ENCODE measurements around the gene PNMA1. TPM values are rescaled to one million over a fixed set of nuclear protein-coding genes. Genes with fewer than 3 reads are reported as not detected.
A peak's percentile ranks its signal among the peaks of the same experiment; 100 is the strongest.

PNMA1 gene
- total RNA-seq, 2 donors from 2014 or later: 17.1 to 18.3 TPM

- H3K4me3 ChIP-seq: no peak overlapping the region
- peak overlapping the region in 1 of 2 donors; percentile 25 for H3K27ac ChIP-seq
- DNase-seq (ENCODE audit: low spot score): no peak
Measured at GRCh38 chr14:73722581-73722980, 8.4 kb upstream of the PNMA1 start.

GRCh38 chr14:73721101-73721821, 7.1 kb upstream of the PNMA1 start:
- Histone ChIP-seq H3K36me3 (peaks cover 85% of the 10 kb centered on the region), H3K27me3 (no peaks in the 10 kb centered on the region), H3K9me3 (no peaks in the 10 kb centered on the region), H3K4me1 (peaks cover 0 to 61% of the 10 kb centered on the region in 2 donors), H3K27ac (no peak overlapping the region), H3K4me3 (no peak overlapping the region)
- DNase-seq (ENCODE audit: low spot score): no peak
- no peak for TF ChIP-seq CTCF (IDR thresholded peaks at IDR 0.05)

More at GRCh38 chr14:73722581-73722980, 8.4 kb upstream of the PNMA1 start:
- Histone ChIP-seq H3K4me1 (peaks cover 0 to 68% of the 10 kb centered on the region in 2 donors), H3K27me3 (no peaks in the 10 kb centered on the region), H3K36me3 (peaks cover 89% of the 10 kb centered on the region), H3K9me3 (no peaks in the 10 kb centered on the region)
- TF ChIP-seq CTCF (IDR thresholded peaks at IDR 0.05): no peak

GRCh38 chr14:73720636-73721035, 6.5 kb upstream of the PNMA1 start:
- Histone ChIP-seq H3K27ac (no peak overlapping the region), H3K9me3 (no peaks in the 10 kb centered on the region), H3K4me1 (peaks cover 0 to 55% of the 10 kb centered on the region in 2 donors), H3K36me3 (peaks cover 78% of the 10 kb centered on the region), H3K4me3 (no peak overlapping the region), H3K27me3 (no peaks in the 10 kb centered on the region)
- no peak for DNase-seq (ENCODE audit: low spot score)
- TF ChIP-seq CTCF (IDR thresholded peaks at IDR 0.05): no peak

- Histone ChIP-seq H3K27me3 (no peaks in the 10 kb centered on the region), H3K36me3 (peaks cover 70% of the 10 kb centered on the region), H3K4me3 (no peak overlapping the region), H3K9me3 (no peaks in the 10 kb centered on the region), H3K27ac (no peak overlapping the region), H3K4me1 (peaks cover 0 to 46% of the 10 kb centered on the region in 2 donors)
- no peak for DNase-seq (ENCODE audit: low spot score)
- no peak for TF ChIP-seq CTCF (IDR thresholded peaks at IDR 0.05)
Measured at GRCh38 chr14:73719791-73720190, 5.6 kb upstream of the PNMA1 start.

- Histone ChIP-seq H3K4me3 (no peak overlapping the region), H3K27ac (peak overlapping the region in 1 of 2 donors; percentile 62), H3K36me3 (peaks cover 67% of the 10 kb centered on the region), H3K27me3 (no peaks in the 10 kb centered on the region), H3K4me1 (peaks cover 0 to 46% of the 10 kb centered on the region in 2 donors), H3K9me3 (no peaks in the 10 kb centered on the region)
- DNase-seq (ENCODE audit: low spot score): no peak
- no peak for TF ChIP-seq CTCF (IDR thresholded peaks at IDR 0.05)
Measured at GRCh38 chr14:73719361-73719760, 5.2 kb upstream of the PNMA1 start.
